GM18868 (cell line): Measurements from ENCODE around the gene CCDC149.

Source experiments
- ATAC-seq: cut with Tn5 transposase; IDR thresholded peaks from one replicate; pipeline ENCODE4 v1.9.1; 2021; ENCODE audit warnings: mild to moderate bottlenecking, moderate library complexity; ENCODE audit not compliant: unreplicated experiment

Gene CCDC149

DNA sequence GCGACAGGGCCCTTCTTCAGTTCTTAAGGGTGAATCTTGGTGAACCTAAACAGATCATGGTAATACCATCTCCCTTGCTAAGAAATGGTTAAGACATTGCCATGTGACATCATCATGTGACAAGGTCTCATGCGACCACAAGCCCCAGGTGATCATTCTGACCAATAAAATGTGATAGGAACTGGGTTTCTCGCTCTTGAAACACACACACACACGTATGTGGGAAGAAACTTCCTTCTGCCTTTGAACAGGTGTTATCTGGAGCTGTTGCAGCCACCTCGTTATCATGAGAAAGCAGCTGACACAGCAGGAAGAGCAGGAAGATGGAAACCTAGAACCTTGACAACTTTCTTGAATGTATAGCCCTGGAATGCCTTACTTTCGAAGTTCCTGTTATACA, 107.3 kb downstream of the CCDC149 start:
- ATAC-seq: no peak

DNA sequence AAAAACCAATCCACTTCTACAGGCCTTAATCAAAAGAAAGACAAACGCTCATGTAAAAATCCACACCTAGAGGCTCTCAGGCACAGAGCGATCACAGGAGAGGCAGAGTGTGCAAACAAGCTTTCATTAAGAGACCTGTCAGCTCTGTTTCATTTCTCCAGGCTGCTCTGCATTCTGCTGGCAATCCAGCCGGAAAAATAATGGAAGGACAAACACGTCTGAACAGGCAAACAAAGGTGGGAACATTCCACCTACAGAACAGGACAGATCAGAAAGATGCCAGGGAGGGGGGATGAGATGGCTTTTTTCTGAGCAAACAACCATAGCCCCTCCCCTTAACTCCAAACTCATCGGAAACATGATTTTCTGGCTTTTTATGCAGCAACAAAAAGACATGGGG, 107.8 kb downstream of the CCDC149 start:
- no peak for ATAC-seq

DNA sequence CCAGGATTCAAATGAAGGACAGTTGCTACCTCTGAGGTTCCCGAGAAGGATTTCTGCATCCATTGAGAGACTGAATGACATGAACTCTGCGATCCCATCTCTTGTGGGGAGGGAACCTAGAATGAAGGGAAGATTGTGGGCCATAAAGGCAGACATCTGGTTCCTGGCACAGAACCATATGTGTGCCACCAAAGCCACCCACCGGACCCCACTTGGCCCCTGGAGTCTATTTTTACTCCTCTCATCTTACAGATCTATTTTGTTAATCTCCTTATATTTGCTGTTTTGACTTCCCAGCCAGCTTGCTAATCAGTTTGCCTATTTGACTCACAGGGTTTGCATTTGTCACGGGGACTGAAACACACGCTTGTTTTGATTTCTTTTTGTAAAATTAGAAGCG, 110.2 kb downstream of the CCDC149 start:
- ATAC-seq: no peak

DNA sequence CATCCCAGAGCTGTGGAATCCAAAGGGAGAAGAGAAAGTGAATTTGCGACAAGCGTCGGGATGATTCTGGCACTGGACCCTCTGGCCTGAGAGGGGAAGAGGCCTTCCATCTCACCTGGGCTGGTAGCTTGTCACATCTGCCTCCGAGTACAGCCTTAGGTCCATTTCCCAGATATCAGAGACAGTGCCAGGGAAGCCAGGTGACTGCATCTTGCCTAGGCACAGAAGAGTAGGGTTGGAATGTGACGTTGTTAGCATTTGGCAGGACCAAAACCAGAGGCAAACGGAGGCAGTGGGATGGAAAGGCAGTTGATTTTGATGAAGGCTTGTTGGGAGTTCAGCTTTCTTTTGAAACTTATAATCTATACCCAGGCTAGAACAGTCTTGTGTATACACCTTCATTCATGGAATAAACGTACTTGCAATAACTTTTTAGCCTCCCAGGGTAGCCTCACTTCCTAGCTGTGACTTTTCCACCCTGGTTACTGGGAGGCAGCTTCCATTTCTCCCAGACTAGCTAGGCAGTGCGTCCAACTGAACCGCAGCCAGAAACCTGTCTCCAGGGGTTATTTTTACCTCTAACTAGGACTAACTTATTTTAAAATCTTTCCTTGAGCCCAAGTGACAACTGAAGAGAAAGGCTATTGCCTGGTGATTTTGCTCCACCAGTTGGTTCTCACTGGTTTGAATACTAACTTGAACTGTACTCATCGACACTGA, 111.5 kb downstream of the CCDC149 start:
- ATAC-seq: no peak

DNA sequence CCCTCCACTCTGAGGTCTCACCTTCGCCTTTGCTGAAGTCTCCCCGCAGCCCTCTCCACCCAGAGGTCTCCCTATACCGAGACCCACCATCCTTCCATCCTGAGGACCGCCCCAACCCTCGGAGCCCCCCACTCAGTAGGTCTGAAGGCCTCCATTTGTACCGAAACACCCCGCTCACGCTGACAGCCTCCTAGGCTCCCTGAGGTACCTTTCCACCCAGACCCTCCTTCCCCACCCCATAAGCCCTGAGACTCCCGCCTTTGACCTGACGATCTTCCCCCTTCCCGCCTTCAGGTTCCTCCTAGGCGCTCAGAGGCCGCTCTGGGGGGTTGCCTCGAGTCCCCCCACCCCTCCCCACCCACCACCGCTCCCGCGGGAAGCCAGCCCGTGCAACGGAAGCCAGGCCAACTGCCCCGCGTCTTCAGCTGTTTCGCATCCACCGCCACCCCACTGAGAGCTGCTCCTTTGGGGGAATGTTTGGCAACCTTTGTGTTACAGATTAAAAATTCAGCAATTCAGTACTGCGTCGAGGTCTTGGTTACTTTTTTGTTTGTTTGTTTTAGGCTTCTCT, 112.4 kb downstream of the CCDC149 start:
- ATAC-seq: no peak

DNA sequence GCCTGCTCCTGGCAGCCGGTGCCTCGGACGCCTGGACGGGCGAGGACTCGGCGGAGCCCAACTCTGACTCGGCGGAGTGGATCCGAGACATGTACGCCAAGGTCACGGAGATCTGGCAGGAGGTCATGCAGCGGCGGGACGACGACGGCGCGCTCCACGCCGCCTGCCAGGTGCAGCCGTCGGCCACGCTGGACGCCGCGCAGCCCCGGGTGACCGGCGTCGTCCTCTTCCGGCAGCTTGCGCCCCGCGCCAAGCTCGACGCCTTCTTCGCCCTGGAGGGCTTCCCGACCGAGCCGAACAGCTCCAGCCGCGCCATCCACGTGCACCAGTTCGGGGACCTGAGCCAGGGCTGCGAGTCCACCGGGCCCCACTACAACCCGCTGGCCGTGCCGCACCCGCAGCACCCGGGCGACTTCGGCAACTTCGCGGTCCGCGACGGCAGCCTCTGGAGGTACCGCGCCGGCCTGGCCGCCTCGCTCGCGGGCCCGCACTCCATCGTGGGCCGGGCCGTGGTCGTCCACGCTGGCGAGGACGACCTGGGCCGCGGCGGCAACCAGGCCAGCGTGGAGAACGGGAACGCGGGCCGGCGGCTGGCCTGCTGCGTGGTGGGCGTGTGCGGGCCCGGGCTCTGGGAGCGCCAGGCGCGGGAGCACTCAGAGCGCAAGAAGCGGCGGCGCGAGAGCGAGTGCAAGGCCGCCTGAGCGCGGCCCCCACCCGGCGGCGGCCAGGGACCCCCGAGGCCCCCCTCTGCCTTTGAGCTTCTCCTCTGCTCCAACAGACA, 113.1 kb downstream of the CCDC149 start:
- ATAC-seq: no peak

DNA sequence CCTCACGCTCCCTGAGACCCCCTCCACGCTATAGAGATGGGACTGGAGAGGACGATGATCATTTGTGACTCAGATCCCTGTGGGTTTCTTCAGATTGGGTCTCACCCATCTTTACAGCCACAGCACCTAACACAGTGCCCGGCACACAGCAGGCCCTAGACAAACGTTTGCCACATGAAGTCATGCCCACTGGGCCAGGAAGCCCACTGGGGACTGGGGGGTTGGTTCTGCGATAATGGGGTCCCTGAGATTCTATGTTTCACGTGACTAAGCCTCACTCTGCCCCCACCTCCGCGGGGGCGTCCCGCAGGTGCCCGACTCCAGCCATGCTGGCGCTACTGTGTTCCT, 113.7 kb downstream of the CCDC149 start:
- no peak for ATAC-seq

DNA sequence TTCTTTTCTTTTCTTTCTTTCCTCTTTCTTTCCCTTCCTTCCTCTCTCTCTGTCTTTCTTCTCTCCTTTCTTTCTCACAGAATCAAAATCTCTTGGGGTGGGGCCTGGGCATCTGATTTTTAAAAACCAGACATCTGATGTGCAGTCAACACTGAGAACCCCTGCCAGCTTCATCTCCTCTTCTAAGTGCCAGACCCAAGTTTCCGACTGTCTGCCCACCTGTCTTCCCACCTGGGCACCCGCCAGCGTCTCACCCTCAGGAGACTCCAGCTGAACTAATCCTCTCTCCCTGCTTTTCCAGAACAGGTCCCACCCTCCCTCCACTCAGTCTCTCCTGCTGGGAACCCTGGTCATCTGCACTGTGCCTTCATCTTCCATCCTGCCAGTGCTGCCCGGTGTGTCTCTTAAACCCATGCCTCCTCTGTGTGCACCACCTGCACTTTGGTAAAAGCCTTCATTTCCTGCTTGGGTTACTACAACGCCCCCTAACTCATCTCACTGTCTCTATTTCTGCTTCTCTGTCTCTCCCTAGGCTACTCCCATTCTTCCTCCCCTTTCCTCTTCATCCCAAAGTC, 114.7 kb downstream of the CCDC149 start:
- ATAC-seq: no peak

DNA sequence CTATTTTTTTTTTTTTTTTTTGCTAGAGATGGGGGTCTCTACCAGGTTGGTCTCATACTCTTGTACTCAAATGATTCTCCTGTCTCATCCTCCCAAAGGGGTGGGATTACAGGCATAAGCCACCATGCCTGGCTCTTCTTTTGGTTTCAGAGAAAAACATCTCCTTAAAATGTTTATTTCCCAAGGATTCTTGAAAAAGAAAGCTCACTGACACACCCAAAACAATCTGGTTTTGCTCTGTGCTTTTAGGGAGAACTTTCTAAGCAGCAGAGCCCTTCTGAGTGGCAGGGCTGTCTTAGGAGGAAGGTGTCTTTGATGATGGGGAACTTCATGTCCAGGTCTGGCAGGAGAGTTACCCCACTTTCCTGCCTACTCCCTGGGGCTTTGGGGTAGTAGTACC, 116.2 kb downstream of the CCDC149 start:
- no peak for ATAC-seq

DNA sequence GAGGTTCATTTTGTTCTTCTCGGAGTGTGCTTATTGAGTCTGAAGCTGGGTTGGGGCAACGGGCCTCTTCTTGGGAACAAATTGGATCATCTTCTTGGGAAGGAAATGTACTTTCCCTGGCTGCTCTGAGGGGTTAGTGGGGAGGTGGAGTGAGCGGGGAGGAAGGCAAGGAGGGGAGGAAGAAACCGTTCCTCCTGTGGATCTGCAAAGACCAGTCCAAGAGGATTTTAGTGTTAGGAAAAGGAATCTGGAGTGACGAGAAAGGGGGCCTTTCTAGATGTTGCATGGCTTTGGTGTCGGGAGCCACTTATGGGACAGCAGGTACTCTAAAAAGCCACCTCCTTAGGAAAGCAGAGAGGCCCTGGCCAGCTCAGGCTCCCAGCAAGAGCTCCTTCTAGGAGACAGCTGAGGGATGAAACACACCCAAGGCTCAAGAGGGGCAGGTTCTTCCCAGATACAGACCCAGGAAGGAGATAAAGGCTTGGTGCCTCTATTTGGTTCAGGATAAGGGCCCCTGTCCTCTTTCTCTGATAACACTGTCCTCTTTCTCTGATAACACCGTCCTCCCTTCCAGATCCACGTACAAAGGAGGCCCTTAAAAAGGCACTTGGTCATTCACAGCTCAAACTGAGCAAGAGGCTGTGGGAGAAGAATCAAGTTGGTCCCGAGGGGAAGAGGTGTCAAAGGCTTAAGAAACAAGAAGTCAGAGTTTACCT, 117.0 kb downstream of the CCDC149 start:
- no peak for ATAC-seq

DNA sequence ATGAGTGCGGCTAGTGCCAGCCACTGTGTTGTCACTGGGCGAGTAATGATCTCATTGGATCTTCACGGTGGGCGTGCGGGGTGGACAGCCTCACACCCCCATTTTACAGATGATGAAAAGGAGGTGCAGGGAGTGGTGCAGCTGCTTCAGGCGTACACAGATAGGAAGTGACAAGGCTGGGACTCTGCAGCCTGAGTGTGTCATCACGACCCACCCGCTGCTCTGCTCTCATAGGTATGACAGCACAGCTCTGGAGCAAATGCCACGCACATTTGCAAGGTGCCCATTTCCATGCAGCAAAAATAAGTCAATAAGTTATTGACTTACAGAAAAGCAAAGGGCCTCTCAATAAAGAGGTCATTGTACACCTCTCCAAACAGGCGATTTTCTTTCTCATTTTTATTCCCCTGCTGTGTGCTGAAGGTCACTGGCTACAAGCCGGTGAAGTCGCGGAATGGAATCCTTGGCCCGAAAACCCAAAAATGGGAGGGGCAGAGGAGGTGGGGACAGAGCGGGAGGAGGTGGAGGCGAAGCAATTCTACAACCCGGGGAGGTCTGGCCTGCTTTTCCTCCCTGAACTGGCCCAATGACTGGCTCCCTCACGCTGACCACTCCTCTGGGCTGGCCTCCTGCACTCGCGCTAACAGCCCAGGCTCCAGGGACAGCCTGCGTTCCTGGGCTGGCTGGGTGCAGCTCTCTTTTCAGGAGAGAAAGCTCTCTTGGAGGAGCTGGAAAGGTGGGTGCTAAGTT, 117.8 kb downstream of the CCDC149 start, which contains the start of gene SOD3:
SOD3 (plus strand) TSS at position 658 of the 750 bp plus-strand sequence. CDS start 3,949 bp downstream, outside the sequence.
- no peak for ATAC-seq

DNA sequence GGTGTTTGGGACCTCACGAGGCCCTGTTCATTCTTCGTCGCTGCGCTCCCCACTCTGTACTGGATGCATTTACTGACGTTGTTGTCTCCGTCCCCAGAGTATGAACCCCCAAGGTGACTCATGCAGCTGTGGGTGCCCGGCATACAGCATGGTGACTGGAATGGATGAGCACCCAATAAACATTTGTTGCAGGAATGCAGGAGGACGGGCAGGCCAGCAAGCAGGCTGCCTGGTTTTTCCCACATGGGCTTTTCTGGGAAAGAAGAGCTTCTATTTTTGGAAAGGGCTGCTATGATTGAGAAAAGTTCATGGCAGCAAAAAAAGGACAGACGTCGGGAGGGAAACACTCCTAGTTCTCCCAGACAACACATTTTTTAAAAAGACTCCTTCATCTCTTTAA, 118.4 kb downstream of the CCDC149 start:
- no peak for ATAC-seq

DNA sequence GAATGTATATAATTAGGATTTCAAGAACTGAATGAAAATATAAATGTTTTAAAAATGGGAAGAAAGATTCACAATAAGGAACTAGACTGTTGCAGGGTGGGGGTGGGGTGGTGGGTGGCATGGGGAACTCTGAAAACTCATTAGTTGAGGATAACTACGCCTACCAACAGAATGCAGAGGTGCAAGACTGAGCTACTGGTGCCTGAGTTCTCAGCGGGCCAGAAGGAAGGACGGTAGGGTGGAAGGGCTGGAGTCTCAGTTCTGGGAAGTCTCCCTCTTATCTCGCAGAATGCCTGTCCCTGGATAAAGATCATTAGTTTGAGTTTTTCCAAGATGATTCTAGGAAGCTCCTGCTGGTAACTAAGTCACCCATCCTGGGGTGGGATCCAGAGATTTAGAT, 118.8 kb downstream of the CCDC149 start:
- ATAC-seq: no peak

DNA sequence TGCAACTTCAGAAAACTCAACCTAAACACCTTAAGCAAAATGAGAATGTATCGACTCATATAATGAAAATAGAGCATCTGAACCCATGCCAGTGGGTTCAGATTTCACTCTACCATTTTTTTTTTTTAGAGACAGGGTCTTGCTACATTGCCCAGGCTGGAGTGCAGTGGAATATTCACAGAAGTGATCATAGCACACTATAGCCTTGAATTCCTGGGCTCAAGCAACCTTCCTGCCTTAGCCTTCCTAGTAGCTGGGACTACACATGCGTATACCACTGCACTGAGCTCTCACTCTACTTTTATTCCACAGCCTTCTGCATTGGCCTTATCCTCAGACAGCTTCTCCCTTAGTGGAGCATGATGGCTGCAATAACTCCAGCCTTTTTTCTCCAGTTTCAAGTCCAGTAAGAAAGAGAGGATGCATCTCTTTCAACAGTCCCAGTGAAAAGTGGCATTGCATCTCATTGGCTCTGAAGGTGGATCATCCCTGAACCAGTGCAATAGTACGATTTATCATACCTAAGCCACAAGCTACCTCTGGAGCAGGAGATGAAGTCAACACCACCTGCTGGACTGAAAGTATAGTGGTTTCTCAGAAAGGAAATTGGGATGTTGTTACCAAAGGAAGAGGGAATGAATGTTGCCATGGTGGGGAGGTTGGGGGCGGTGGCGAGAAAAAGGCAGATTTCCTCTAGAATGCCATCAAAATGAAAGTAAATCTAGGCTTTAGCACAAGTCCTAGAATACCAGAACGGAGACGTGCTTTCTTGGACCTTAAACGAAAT, 119.4 kb downstream of the CCDC149 start:
- ATAC-seq: no peak

DNA sequence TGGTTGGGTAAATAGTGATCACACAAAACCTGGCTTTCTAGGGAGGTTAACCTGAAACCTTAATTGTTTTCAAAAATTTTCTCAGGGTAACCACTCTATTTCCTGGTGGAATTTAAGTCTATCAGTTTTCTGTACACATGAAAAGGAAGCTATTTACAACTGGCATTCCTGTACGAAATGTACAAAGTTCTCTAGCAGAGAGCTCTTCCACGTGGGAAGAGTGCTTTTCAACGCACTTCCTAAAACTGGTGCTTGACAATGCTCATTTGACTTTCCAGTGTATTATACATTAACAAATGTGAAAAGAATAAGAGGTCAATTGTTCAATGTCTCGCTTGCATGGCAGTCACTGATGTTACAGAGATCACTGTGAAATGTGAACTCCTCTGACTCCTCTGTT, 120.3 kb downstream of the CCDC149 start:
- no peak for ATAC-seq

DNA sequence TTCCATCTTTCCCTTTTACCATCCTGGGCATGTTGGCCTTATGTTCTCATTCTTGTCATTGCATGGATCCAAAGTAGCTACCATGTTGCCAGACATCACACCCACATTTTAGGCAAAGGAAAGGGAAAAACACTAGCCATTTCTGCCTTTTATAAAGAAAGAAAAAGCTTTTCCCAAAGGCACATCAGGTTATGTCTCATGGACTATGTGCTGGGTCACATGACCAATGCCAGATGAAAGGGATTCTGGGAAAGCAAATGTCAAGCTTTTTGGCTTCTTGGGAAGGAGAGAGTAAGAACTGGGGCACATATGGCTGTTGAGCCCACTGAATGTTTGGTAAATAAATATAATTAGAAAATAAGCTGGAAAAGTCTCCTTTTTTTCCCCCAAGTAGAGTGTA, 121.8 kb downstream of the CCDC149 start:
- no peak for ATAC-seq

DNA sequence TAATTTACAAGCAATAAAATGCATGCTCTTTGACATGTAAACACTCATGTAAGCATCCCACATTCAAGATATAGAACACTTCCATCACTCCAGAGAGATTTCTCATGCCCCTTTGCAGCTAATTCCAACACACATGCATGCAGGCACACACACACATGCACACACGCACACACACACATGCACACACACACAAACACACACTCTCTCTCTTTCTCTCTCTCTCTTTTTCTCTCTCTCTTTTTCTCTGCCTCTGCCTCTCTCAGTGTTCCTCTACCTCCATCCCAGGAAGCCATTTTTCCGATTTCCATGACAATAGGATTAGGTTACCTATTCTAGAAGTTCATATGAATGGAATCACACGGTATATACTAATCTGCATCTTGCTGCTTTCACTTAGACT, 129.3 kb downstream of the CCDC149 start:
- ATAC-seq: no peak

DNA sequence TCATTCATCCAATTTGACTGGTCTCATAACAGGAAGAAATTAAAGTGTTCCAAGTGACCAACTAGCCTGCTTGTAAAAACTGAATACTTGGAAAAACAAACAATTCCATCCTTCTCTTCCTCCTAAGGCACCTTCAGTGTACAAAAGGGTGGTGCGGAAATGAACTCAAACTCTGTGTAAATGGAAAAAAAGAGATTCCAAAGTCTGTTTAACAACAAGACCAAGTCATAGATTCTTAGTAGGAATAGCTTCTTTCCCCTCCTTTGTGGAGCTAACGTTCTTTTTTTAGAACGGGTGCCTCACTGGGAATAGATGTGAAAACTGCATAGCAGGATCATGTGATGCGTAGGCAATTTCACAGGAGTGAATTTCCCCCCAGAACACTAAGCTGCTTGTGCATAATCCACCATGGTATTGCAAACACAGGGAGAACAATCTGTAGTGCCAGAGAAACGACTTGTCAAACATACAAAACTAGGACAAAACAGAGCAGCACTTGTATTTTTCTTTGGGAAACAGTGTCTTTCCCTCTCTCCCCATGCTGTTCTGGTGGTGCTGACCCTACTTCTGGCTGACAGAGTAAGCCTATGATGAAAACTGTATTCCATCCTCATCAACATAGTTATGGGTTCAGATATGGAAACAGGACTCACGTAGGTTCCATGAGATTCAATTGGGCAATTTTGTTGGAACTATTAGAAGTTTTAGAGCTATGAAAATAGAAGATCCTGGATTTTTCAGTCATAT, 130.7 kb downstream of the CCDC149 start:
- no peak for ATAC-seq

DNA sequence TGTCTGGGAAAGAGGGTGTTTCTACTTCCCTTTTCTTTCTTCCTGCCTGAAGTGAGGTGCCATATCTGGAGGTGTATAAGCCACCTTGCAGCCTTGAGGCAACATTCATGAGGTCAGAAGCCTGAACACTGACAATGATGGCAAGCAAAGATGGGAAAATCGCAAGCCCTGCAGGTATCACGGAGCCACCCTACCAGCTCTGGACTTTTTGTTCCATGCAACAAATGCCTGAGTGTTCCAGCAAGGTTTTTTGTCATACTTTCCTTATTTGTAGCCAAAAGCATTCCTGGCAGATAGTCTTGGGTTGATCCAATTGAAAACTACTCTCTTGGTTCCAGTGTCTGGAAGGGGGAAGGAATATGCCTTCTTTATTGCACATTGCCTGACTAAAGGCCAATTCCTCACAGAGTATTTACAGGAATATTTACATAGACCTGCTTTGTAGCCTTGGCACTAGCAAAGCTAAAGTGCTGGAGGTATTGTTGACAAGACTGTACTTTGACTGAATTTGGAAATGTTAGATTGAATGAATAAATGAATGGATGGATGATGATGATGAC, 131.8 kb downstream of the CCDC149 start:
- no peak for ATAC-seq
